Left lung (tissue), 10 donors: ENCODE data around the gene CABLES1. TPM values are rescaled to one million over a fixed set of nuclear protein-coding genes. Genes with fewer than 3 reads are reported as not detected.

Experiments
- ATAC-seq: fragments of 200-7000 bp; cut with Tn5 transposase; one replicate; pipeline ENCODE4 v1.9.1; 2020; ENCODE audit warnings: moderate library complexity
- DNase-seq, 4 donors: peaks; one replicate each; pipeline ENCODE4 v3.0.0-alpha.2; 2013 to 2020
- H3K27ac ChIP-seq, 2 donors: fragments of 200-600 bp; sonication (generic) in 1 of 2; one replicate each; pipeline versions ENCODE4 v1.5.0 to v1.8.0; 2020 to 2021
- H3K27me3 ChIP-seq, 2 donors: fragments of 200-600 bp; sonication (generic) in 1 of 2; one replicate each; pipeline versions ENCODE4 v1.5.0 to v1.8.0; 2020 to 2021
- H3K36me3 ChIP-seq, 2 donors: fragments of 200-600 bp; sonication (generic) in 1 of 2; one replicate each; pipeline versions ENCODE4 v1.5.0 to v1.8.0; 2020 to 2021
- H3K4me1 ChIP-seq, 2 donors: fragments of 200-600 bp; one replicate each; pipeline ENCODE4 v1.8.0; 2021
- H3K4me3 ChIP-seq, 2 donors: fragments of 200-600 bp; sonication (generic) in 1 of 2; one replicate each; pipeline versions ENCODE4 v1.5.0 to v1.8.0; 2020 to 2021; ENCODE audit warnings: mild to moderate bottlenecking in 1 of 2
- H3K9me3 ChIP-seq, 2 donors: fragments of 200-600 bp; sonication (generic) in 1 of 2; one replicate each; pipeline versions ENCODE4 v1.5.0 to v1.8.0; 2020 to 2021
- intact Hi-C, 2 donors: fragments of 100-400 bp; cut with DNase I; formaldehyde crosslinking; loops; one replicate each; pipeline versions ENCODE4 v1.11.2 to v1.14.2; 2022
- polyA plus RNA-seq, 6 donors: library from polyadenylated mRNA; unstranded; fragments of 120-200 nt; gene quantifications; one replicate each; pipeline ENCODE4 v1.2.1, GENCODE V29; 2013; ENCODE audit not compliant: insufficient read length in 6 of 6
- total RNA-seq, 2 donors: library from RNA; stranded (reverse); fragmentation: NEBNext Ultra II Directional; extraction: Animal tissue kit (Norgen Biotek cat#: 25700); gene quantifications; one replicate each; pipeline ENCODE4 v1.2.1, GENCODE V29; 2021
- TF ChIP-seq, protein P1 (sequence below), 2 donors: fragments of 200-600 bp; sonication (generic) in 1 of 2; IDR thresholded peaks; one replicate each; pipeline versions ENCODE4 v1.5.0 to v1.8.0; 2021; ENCODE audit warnings: antibody characterized with exemption in 2 of 2
- donor health status: DM: no; HTN: yes; CAD: no.
- donor health status: DM: no; HTN: no; CAD: no.

Gene CABLES1
- total and polyA plus RNA-seq, 8 donors, result 21.9 to 84.5 (median 71.6) TPM

DNA sequence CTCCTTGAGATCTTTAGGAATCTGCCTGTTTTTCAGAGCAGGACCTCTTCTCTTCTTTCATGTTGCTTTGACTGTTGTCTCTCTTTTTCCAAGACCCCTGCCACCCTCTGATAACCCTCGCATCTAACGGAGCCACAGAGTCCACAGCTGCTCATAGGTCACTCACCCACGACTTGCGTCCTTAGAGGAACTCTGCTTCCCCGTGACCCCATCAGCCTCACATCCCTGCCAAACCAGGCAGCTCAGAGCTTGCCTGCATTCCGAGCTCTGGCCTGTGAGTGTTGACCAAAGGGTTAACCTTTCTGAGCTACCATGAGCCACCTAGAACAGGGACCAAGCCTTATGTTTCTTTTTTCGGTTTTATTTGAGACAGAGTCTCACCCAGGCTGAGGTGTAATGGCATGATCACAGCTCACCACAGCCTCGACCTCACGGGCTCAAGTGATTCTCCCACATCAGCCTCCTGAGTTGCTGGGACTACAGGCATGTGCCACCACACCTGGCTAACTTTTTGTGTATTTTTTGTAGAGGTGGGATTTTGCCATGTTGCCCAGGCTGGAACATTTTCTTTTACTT lies 36.4 kb downstream of the CABLES1 start:
- Histone ChIP-seq H3K4me1 (no peaks in the 10 kb centered on the region), H3K27ac (no peak overlapping the region), H3K4me3 (no peak overlapping the region), H3K27me3 (no peaks in the 10 kb centered on the region), H3K36me3 (no peaks in the 10 kb centered on the region), H3K9me3 (no peaks in the 10 kb centered on the region)
- TF ChIP-seq, protein P1, sequence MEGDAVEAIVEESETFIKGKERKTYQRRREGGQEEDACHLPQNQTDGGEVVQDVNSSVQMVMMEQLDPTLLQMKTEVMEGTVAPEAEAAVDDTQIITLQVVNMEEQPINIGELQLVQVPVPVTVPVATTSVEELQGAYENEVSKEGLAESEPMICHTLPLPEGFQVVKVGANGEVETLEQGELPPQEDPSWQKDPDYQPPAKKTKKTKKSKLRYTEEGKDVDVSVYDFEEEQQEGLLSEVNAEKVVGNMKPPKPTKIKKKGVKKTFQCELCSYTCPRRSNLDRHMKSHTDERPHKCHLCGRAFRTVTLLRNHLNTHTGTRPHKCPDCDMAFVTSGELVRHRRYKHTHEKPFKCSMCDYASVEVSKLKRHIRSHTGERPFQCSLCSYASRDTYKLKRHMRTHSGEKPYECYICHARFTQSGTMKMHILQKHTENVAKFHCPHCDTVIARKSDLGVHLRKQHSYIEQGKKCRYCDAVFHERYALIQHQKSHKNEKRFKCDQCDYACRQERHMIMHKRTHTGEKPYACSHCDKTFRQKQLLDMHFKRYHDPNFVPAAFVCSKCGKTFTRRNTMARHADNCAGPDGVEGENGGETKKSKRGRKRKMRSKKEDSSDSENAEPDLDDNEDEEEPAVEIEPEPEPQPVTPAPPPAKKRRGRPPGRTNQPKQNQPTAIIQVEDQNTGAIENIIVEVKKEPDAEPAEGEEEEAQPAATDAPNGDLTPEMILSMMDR (IDR thresholded peaks at IDR 0.05), result no peak
- intact Hi-C loops, result no loop called here
- ATAC-seq (no peak), DNase-seq (no peak)

DNA sequence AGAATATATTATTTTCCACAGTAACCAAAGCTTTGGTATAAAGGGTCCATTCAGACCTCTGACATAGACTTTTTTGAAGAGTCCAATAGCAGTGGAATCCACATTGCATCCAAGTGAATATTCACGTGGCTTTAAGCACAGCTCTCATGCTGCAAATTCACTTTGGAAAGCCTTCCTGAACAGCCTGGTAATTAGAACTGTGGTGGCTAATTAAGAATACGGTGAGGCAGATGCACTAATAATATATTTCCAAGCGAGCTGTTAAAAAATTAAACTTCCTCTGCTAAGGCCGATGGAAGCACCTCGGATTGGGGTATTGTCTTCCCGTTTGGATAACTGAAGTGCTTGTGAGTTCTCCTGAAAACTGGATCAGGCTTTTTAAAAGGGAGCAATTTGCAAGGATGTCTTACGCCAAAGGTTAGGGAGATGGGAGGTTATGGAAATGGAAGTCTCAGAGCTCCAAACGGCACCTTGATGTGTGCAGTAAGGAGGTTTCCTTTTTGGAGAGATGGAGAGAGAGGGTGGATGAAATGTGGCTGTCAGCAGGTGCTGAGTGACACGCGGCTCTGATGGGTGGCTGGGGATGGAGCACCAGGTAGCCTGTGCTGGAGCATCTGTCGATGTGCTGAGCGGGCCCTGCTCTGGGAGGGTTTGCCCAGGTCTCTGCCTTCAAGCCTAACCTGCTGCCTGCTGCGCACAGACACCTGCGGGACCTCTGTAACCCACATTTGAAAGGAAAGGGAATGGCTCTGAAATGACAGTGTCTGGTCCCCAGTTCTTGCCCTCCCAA lies 37.5 kb downstream of the CABLES1 start:
- Histone ChIP-seq H3K36me3 (no peaks in the 10 kb centered on the region), H3K9me3 (no peaks in the 10 kb centered on the region), H3K27ac (no peak overlapping the region), H3K4me3 (no peak overlapping the region), H3K4me1 (peaks cover 0 to 3% of the 10 kb centered on the region in 2 donors), H3K27me3 (no peaks in the 10 kb centered on the region)
- ATAC-seq (no peak), DNase-seq (no peak)
- TF ChIP-seq, protein P1 (IDR thresholded peaks at IDR 0.05), result no peak
- intact Hi-C loops, result no loop called here

DNA sequence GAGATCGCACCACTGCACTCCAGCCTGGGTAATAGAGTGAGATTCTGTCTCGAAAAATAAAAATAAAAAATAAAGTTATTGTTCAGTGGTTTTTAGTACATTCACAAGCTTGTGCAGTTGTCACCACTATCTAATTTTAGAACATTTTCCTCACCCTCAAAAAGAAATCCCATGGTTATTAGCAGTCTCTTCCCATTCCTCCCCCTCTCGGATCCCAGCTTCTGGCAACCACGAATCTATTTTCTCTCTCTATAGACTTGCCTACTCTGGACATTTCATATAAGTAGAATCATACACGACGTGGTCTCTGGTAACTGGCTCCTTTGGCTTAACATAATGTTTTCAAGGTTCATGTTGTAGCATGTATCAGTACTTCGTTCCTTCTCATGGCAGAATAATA lies 38.6 kb downstream of the CABLES1 start:
- Histone ChIP-seq H3K4me1 (peaks cover 0 to 10% of the 10 kb centered on the region in 2 donors), H3K4me3 (no peak overlapping the region), H3K36me3 (no peaks in the 10 kb centered on the region), H3K9me3 (no peaks in the 10 kb centered on the region), H3K27ac (no peak overlapping the region), H3K27me3 (no peaks in the 10 kb centered on the region)
- TF ChIP-seq, protein P1 (IDR thresholded peaks at IDR 0.05), result no peak
- no peak for DNase-seq
- ATAC-seq, result no peak
- intact Hi-C loops, result no loop called here

DNA sequence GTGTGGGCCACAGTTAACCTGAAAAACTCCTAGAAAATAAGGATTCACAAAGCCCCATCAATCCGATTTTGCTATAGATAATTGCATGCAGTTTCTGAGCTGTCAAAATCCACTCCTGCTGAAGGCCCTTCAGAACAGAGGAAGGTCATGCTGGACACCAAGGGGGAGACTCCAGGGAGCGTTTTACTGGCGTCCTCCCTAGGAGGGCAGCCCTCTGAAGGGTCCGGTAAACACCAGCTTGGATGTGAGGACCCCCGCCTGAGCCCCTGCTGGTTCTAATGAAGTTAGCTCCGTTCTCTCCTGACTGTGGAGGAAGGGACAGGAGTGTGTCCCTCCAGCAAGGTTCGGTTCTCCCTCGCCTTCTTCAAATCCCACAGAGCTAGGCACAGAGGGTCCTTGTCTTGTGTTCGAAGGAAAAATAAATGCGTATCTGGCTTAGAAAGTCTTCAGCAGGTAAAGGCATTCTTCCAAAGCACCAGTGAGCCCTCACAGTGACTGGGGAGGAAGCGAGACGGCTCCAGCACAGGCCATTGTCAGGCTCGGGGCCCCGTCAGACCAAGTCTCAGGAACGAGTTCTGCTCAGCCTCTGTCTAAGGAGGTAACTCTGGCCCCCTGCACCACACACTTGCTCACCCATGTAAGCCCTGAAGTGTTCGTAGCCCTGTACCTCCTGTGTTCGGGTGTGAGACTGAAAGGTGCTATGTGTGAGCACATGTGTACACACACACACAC lies 41.6 kb downstream of the CABLES1 start:
- ATAC-seq, result no peak

More for the DNA sequence above, 41.6 kb downstream of the CABLES1 start:
- Histone ChIP-seq H3K27ac (no peak overlapping the region), H3K27me3 (no peaks in the 10 kb centered on the region), H3K9me3 (no peaks in the 10 kb centered on the region), H3K4me1 (peaks cover 11 to 17% of the 10 kb centered on the region in 2 donors), H3K36me3 (no peaks in the 10 kb centered on the region), H3K4me3 (no peak overlapping the region)
- TF ChIP-seq, protein P1 (IDR thresholded peaks at IDR 0.05), result no peak
- intact Hi-C loops, result no loop called here
- DNase-seq, result no peak
